Nucleus accumbens (tissue), 56 donors: ENCODE measurements around the gene ADGRB3.
"Not testable (repeated sequence)": the region's sequence is repeated elsewhere in the genome, so short reads cannot be mapped to it uniquely, and the experiment has no call there.

Source experiments
- DNase-seq, 56 donors: peaks; one replicate each; lab custom pipeline; 2025; lab: John Stamatoyannopoulos, UW

The ADGRB3 gene

GRCh38 chr6:69288198-69288597, 653.1 kb downstream of the ADGRB3 start:
- DNase-seq, result not testable (repeated sequence)

- DNase-seq, result no peak
Observed at GRCh38 chr6:69289689-69290495, 654.8 kb downstream of the ADGRB3 start.

- no peak for DNase-seq
Observed at GRCh38 chr6:69293471-69293870, 658.4 kb downstream of the ADGRB3 start.

GRCh38 chr6:69294407-69294806, 659.3 kb downstream of the ADGRB3 start:
- DNase-seq, result peak in 4 of 56 donors; percentile 3 to 23 (median 7)

- no peak for DNase-seq
Observed at GRCh38 chr6:69294862-69295261, 659.8 kb downstream of the ADGRB3 start.

GRCh38 chr6:69303382-69303781, 668.3 kb downstream of the ADGRB3 start:
- DNase-seq, result no peak

- DNase-seq, result no peak
Observed at GRCh38 chr6:69305456-69305855, 670.4 kb downstream of the ADGRB3 start.

GRCh38 chr6:69308584-69308983, 673.5 kb downstream of the ADGRB3 start:
- DNase-seq, result no peak

GRCh38 chr6:69311888-69312287, 676.8 kb downstream of the ADGRB3 start:
- no peak for DNase-seq

- DNase-seq, result no peak
Observed at GRCh38 chr6:69314001-69314400, 678.9 kb downstream of the ADGRB3 start.

- DNase-seq, result no peak
Observed at GRCh38 chr6:69314531-69314930, 679.4 kb downstream of the ADGRB3 start.

GRCh38 chr6:69331886-69332285, 696.8 kb downstream of the ADGRB3 start:
- no peak for DNase-seq

- no peak for DNase-seq
Observed at GRCh38 chr6:69337311-69337710, 702.2 kb downstream of the ADGRB3 start.

- no peak for DNase-seq
Observed at GRCh38 chr6:69338431-69339162, 703.5 kb downstream of the ADGRB3 start.

GRCh38 chr6:69339163-69339550, 704.1 kb downstream of the ADGRB3 start:
- no peak for DNase-seq

GRCh38 chr6:69340196-69340595, 705.1 kb downstream of the ADGRB3 start:
- no peak for DNase-seq

- no peak for DNase-seq
Observed at GRCh38 chr6:69343851-69344250, 708.8 kb downstream of the ADGRB3 start.

GRCh38 chr6:69349771-69350170, 714.7 kb downstream of the ADGRB3 start:
- peak in 25 of 56 donors; percentile 6 to 62 (median 27) for DNase-seq

- no peak for DNase-seq
Observed at GRCh38 chr6:69362209-69362608, 727.1 kb downstream of the ADGRB3 start.

- no peak for DNase-seq
Observed at GRCh38 chr6:69366831-69367230, 731.7 kb downstream of the ADGRB3 start.

- DNase-seq, result no peak
Observed at GRCh38 chr6:69368613-69369012, 733.5 kb downstream of the ADGRB3 start.

- peak in 21 of 56 donors; percentile 0 to 39 (median 9) for DNase-seq
Observed at GRCh38 chr6:69370763-69371162, 735.7 kb downstream of the ADGRB3 start.
